Uterus (tissue), 4 donors: ENCODE measurements around the gene C7. TPM values are rescaled to one million over a fixed set of nuclear protein-coding genes. Genes with fewer than 3 reads are reported as not detected.
"Not testable (repeated sequence)": the region's sequence is repeated elsewhere in the genome, so short reads cannot be mapped to it uniquely, and the experiment has no call there.

Experiments used
- DNase-seq, 2 donors: peaks; one replicate each; pipeline ENCODE4 v3.0.0-alpha.2; 2019 to 2020
- H3K27ac ChIP-seq, 2 donors: fragments of 200-600 bp; sonication (generic); 1 replicate in 1 of 2; 2 replicates in 1 of 2; pipeline ENCODE4 v1.5.1; 2016 to 2018
- H3K27me3 ChIP-seq, 2 donors: fragments of 200-600 bp; sonication (generic); one replicate each; pipeline ENCODE4 v1.5.1; 2018 to 2019; ENCODE audit warnings: control low read depth in 1 of 2
- H3K36me3 ChIP-seq, 2 donors: fragments of 200-600 bp; sonication (generic); one replicate each; pipeline ENCODE4 v1.5.1; 2019; ENCODE audit warnings: control low read depth in 1 of 2
- H3K4me1 ChIP-seq, 2 donors: fragments of 200-600 bp; sonication (generic); one replicate each; pipeline ENCODE4 v1.5.1; 2018 to 2019; ENCODE audit warnings: control low read depth in 1 of 2
- H3K4me3 ChIP-seq, 2 donors: fragments of 200-600 bp; sonication (generic); 1 replicate in 1 of 2; 2 replicates in 1 of 2; pipeline ENCODE4 v1.5.1; 2018 to 2019; ENCODE audit warnings: mild to moderate bottlenecking in 1 of 2
- H3K9me3 ChIP-seq, 2 donors: fragments of 200-600 bp; sonication (generic); one replicate each; pipeline ENCODE4 v1.5.1; 2019; ENCODE audit warnings: control low read depth in 1 of 2
- POLR2A ChIP-seq, 2 donors: fragments of 450-650 bp; IDR thresholded peaks; one replicate each; pipeline ENCODE4 v1.6.1; 2016; ENCODE audit warnings: antibody characterized with exemption in 2 of 2, mild to moderate bottlenecking in 1 of 2, moderate library complexity in 1 of 2
- intact Hi-C: fragments of 100-400 bp; cut with DNase I; formaldehyde crosslinking; loops from one replicate; pipeline ENCODE4 v1.15.1; 2023; ENCODE audit warnings: low total_unique reads
- total RNA-seq, 4 donors: library from RNA; depleted of rRNA in 3 of 4; stranded (reverse); fragments of >200 nt in 3 of 4; gene quantifications; one replicate each; pipeline versions ENCODE4 v1.1.0 to v1.2.4, GENCODE V29; 2014 to 2023
- TF ChIP-seq, protein P1 (sequence below), 4 experiments: fragments of 200-600 bp in 2 of 4; fragments of 450-650 bp in 2 of 4; sonication (generic) in 2 of 4; IDR thresholded peaks; one replicate each; pipeline ENCODE4 v1.5.1; 2016 to 2019; ENCODE audit warnings: antibody characterized with exemption in 4 of 4, mild to moderate bottlenecking in 2 of 4, moderate library complexity in 1 of 4
- donor health status: DM: yes; HTN: yes; CAD: no.

C7 gene
- total RNA-seq, 4 donors from 2014 or later = 293 to 576 (median 424) TPM

DNA sequence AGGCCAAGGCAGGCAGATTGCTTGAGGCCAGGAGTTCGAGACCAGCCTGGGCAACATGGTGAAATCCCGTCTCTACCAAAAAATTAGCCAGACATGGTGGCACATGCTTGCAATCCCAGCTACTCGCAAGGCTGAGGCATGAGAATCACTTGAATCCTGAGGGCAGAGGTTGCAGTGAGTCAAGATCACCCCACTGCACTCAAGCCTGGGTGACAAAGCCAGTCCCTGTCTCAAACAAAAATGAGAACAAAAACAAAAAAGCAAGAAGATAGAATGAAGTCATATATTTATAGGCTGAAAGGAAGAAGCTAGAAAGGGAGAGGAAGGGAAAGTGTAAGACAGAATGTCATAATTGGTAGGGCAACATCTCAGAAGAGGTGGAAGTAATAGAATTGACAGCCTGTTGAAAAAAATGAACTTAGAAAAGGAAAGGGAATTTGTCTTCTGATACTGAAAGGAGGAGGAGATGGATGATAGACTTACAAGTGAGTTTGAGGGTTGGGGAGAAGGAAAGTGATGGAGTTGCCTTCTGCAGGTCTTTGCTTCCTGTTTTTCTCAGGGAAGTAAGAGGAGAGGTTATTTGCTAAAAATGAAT lies 35.9 kb upstream of the C7 start:
- intact Hi-C loops = no loop called here
- Histone ChIP-seq H3K9me3 (no peaks in the 10 kb centered on the region), H3K4me3 (no peak overlapping the region), H3K4me1 (no peaks in the 10 kb centered on the region), H3K27me3 (no peaks in the 10 kb centered on the region), H3K27ac (no peak overlapping the region), H3K36me3 (no peaks in the 10 kb centered on the region)
- no peak for DNase-seq
- TF ChIP-seq POLR2A (IDR thresholded peaks at IDR 0.05) = no peak
- TF ChIP-seq, protein P1, sequence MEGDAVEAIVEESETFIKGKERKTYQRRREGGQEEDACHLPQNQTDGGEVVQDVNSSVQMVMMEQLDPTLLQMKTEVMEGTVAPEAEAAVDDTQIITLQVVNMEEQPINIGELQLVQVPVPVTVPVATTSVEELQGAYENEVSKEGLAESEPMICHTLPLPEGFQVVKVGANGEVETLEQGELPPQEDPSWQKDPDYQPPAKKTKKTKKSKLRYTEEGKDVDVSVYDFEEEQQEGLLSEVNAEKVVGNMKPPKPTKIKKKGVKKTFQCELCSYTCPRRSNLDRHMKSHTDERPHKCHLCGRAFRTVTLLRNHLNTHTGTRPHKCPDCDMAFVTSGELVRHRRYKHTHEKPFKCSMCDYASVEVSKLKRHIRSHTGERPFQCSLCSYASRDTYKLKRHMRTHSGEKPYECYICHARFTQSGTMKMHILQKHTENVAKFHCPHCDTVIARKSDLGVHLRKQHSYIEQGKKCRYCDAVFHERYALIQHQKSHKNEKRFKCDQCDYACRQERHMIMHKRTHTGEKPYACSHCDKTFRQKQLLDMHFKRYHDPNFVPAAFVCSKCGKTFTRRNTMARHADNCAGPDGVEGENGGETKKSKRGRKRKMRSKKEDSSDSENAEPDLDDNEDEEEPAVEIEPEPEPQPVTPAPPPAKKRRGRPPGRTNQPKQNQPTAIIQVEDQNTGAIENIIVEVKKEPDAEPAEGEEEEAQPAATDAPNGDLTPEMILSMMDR (IDR thresholded peaks at IDR 0.05) = no peak

DNA sequence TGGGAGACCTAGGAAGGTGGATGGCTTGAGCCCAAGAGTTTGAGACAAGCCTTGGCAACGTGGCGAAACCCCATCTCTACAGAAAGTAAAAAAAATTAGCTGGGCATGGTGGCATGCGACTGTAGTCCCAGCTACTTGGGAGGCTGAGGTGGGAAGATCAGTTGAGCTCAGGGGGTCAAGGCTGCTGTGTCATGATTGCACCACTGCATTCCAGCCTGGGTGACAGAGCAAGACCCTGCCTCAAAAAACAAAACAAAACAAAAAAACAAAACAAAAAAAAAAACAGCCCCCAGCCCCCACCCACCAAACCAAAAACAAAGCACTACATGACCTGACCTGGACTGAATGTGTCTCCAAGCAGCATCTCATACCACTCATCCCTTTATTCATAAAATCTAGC lies 33.3 kb upstream of the C7 start:
- no peak for TF ChIP-seq POLR2A (IDR thresholded peaks at IDR 0.05)
- TF ChIP-seq, protein P1 (IDR thresholded peaks at IDR 0.05) = no peak
- intact Hi-C loops = no loop called here
- H3K27ac ChIP-seq = no peak overlapping the region

DNA sequence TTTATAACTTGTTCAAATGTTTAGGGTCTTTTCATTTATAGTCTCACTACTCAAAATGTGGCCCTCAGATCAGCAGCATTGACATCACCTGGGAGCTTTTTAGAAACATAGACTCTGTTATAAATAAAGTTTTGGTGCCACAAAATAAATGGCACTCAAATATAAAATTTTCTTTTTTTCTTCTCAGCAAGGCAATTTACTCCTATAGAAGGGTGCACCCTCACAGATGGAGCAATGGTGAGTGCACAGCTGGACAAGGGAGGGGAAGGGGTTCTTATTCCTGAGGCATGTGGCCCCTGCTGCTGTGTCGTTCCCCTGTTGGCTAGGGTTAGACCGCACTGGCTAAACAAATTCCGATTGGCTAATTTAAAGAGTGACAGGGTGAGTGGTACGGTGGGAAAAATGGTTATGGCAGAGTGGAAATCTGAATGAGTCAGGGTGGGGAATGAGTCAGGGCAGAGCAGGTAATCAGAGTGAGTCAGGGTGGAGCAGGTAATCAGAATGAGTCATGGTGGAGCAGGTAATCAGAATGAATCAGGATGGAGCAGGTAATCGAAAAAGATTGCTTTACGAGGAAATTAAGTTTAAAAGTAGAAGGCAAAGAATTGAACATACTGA lies 31.8 kb upstream of the C7 start:
- H3K4me3 ChIP-seq = no peak overlapping the region
- H3K27me3 ChIP-seq = no peaks in the 10 kb centered on the region
- H3K4me1 ChIP-seq = no peaks in the 10 kb centered on the region
- no peak for DNase-seq
- no peak for TF ChIP-seq POLR2A (IDR thresholded peaks at IDR 0.05)
- TF ChIP-seq, protein P1 (IDR thresholded peaks at IDR 0.05) = no peak
- no peaks in the 10 kb centered on the region for H3K9me3 ChIP-seq
- intact Hi-C loops = no loop called here
- H3K27ac ChIP-seq = no peak overlapping the region
- H3K36me3 ChIP-seq = no peaks in the 10 kb centered on the region

More for the DNA sequence above, 33.3 kb upstream of the C7 start:
- H3K9me3 ChIP-seq = no peaks in the 10 kb centered on the region
- no peaks in the 10 kb centered on the region for H3K27me3 ChIP-seq
- no peaks in the 10 kb centered on the region for H3K36me3 ChIP-seq
- H3K4me3 ChIP-seq = no peak overlapping the region
- no peak for DNase-seq
- H3K4me1 ChIP-seq = no peaks in the 10 kb centered on the region

DNA sequence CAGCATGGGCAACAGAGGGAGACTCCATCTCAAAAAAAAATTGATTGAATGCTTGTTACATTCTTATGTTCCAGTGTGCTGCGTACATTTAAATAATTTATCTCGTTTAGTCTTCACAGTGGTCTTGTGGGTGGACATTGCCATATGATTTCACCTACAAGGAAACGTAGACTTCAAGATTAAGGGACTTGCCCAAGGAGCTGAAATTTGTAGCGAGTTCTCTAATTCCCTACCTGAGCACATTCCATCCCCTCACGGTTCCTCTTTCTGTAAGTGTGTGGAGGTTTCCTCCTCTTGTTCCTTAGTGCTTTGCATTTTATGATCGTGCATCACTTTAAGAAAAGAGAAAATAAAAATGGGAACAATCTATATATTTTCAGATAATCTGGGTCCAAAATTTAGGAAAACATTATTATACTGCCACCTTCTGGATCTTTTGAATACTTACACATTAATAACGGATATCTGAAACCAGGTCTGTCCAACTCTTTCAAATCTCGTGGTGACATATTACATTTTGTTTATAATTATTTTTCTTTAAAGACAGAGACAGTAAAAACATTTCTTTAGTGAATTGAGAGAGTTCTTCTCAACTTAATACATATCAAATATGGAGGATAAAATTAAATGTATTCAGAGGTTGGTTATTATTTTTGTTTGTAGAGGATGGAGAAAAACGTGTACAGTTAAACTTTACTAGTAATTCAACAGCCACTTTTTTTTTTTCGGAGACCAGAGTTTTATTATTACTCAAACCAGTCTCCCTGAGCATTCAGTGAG lies 29.9 kb upstream of the C7 start:
- Histone ChIP-seq H3K9me3 (no peaks in the 10 kb centered on the region), H3K4me3 (no peak overlapping the region), H3K27ac (no peak overlapping the region), H3K4me1 (no peaks in the 10 kb centered on the region), H3K36me3 (no peaks in the 10 kb centered on the region), H3K27me3 (no peaks in the 10 kb centered on the region)
- no peak for TF ChIP-seq POLR2A (IDR thresholded peaks at IDR 0.05)
- TF ChIP-seq, protein P1 (IDR thresholded peaks at IDR 0.05) = peak; percentile 41 to 57 (median 48)
- intact Hi-C loops = no loop called here
- no peak for DNase-seq

DNA sequence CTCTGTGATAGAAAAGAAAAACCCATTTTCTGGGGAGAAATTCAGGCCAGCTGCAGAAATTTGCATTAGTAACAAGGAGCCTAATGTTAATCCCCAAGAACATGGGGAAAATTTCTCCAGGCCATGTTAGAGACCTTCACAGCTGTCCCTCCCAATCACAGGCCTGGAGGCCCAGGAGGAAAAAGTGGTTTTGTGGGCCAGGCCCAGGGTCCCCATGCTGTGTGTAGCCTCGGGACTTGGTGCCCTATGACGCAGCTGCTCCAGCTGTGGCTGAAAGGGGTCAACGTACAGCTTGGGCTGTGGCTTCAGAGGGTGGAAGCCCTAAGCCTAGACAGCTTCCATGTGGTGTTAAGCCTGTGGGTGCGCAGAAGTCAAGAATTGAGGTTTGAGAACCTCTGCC lies 27.0 kb upstream of the C7 start:
- no peaks in the 10 kb centered on the region for H3K9me3 ChIP-seq
- TF ChIP-seq POLR2A (IDR thresholded peaks at IDR 0.05) = no peak
- TF ChIP-seq, protein P1 (IDR thresholded peaks at IDR 0.05) = no peak
- no peaks in the 10 kb centered on the region for H3K36me3 ChIP-seq
- intact Hi-C loops = no loop called here
- no peaks in the 10 kb centered on the region for H3K4me1 ChIP-seq
- no peaks in the 10 kb centered on the region for H3K27me3 ChIP-seq
- H3K27ac ChIP-seq = no peak overlapping the region
- H3K4me3 ChIP-seq = no peak overlapping the region
- DNase-seq = no peak

DNA sequence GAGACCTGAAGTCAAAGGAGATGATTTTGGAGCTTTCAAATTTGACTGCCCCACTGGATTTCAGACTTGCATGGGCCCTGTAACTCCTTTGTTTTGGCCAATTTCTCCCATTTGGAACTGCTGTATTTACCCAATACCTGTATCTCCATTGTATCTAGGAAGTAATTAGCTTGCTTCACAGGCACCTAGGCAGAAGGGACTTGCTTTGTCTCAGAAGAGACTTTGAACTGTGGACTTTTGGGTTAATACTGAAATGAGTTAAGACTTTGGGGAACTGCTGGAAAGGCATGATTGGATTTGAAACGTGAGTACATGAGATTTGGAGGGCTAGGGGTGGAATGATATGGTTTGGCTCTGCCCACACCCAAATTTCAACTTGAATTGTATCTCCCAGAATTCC lies 26.2 kb upstream of the C7 start:
- H3K27ac ChIP-seq, H3K27me3 ChIP-seq, DNase-seq, intact Hi-C loops, H3K36me3 ChIP-seq, H3K4me1 ChIP-seq, H3K4me3 ChIP-seq, H3K9me3 ChIP-seq: not testable (repeated sequence)

DNA sequence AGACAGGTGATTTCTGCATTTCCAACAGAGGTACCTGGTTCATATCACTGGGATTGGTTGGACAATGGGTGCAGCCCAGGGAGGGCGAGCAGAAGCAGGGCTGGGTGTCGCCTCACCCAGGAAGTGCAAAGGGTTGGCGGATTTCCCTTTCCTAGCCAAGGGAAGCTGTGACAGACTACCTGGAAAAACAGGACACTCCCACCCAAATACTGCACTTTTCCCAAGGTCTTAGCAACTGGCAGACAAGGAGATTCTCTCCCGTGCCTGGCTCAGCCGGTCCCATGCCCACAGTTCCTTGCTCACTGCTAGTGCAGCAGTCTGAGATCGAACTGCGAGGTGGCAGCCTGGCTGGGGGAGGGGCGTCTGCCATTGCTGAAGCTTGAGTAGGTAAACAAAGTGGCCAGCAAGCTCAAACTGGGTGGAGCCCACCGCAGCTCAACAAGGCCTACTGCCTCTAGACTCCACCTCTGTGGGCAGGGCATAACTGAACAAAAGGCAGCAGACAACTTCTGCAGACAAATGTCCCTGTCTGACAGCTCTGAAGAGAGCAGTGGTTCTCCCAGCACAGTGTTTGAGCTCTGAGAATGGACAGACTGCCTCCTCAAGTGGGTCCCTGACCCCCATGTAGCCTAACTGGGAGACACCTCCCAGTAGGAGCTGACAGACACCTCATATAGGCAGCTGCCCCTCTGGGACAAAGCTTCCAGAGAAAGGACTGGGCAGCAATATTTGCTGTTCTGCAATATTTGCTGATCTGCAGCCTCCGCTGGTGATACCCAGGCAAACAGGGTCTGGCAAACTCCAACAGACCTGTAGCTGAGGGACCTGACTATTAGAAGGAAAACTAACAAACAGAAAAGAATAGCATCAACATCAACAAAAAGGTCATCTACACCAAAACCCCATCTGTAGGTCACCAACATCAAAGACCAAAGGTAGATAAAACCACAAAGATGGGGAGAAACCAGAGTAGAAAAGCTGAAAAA lies 13.6 kb upstream of the C7 start:
- H3K4me3 ChIP-seq, H3K36me3 ChIP-seq, H3K27ac ChIP-seq, H3K27me3 ChIP-seq, H3K4me1 ChIP-seq, H3K9me3 ChIP-seq, intact Hi-C loops, DNase-seq: not testable (repeated sequence)
